ENCODE measurements around the gene TMEM63C.
A peak's percentile ranks its signal among the peaks of the same experiment; 100 is the strongest.

Gene TMEM63C

GRCh38 chr14:77284466-77284865 lies 102.9 kb downstream of the TMEM63C start:
- peak; percentile 25 for DNase-seq

GRCh38 chr14:77286576-77286975 lies 105.0 kb downstream of the TMEM63C start:
- no peak for DNase-seq

- DNase-seq, result no peak
Measured at GRCh38 chr14:77290705-77291104, 109.1 kb downstream of the TMEM63C start.

- no peak for DNase-seq
Measured at GRCh38 chr14:77296155-77296554, 114.6 kb downstream of the TMEM63C start.

GRCh38 chr14:77296906-77297305 lies 115.3 kb downstream of the TMEM63C start:
- DNase-seq, result no peak

- DNase-seq, result no peak
Measured at GRCh38 chr14:77299771-77300170, 118.2 kb downstream of the TMEM63C start.

GRCh38 chr14:77301103-77301502 lies 119.5 kb downstream of the TMEM63C start:
- peak; percentile 40 for DNase-seq

GRCh38 chr14:77302926-77303325 lies 121.3 kb downstream of the TMEM63C start:
- DNase-seq, result no peak

- DNase-seq, result no peak
Measured at GRCh38 chr14:77303417-77304156, 122.0 kb downstream of the TMEM63C start.

GRCh38 chr14:77305696-77306095 lies 124.1 kb downstream of the TMEM63C start:
- DNase-seq, result no peak

GRCh38 chr14:77306416-77306815 lies 124.8 kb downstream of the TMEM63C start:
- no peak for DNase-seq

- DNase-seq, result no peak
Measured at GRCh38 chr14:77306851-77307496, 125.4 kb downstream of the TMEM63C start.

Measured in NCI-H2171 (cell line).